SK-N-MC (cell line): Measurements from ENCODE around the gene TMEM175.

Source experiments
- EZH2 ChIP-seq: fragments of 200-600 bp; sonication (generic); IDR thresholded peaks from one replicate; pipeline ENCODE4 v1.6.1; 2017; ENCODE audit warnings: antibody characterized with exemption
- POLR2AphosphoS5 ChIP-seq: IDR thresholded peaks from 2 replicates; pipeline ENCODE4 v1.6.1; 2012; ENCODE audit warnings: mild to moderate bottlenecking, low read depth, low read length, borderline replicate concordance

GRCh38 chr4:984336-985054, 52.2 kb downstream of the TMEM175 start:
- TF ChIP-seq EZH2 (no peak), POLR2AphosphoS5 (no peak)
